GM21619 (cell line): ENCODE results near the gene SPRR1A.

Experiments used
- ATAC-seq: cut with Tn5 transposase; IDR thresholded peaks from one replicate; pipeline ENCODE4 v1.9.1; 2021; ENCODE audit not compliant: unreplicated experiment

The SPRR1A gene

GRCh38 chr1:152983743-152984142 lies at the start of gene SPRR1A:
TSS of gene SPRR1A (plus strand) at chr1:152984081. CDS start at chr1:152985231, 1,150 bp downstream.
- no peak for ATAC-seq

- no peak for ATAC-seq
Measured at GRCh38 chr1:152940614-152941013, 43.3 kb upstream of the SPRR1A start.

GRCh38 chr1:152941037-152941711 lies 42.7 kb upstream of the SPRR1A start:
- no peak for ATAC-seq

GRCh38 chr1:152942161-152942560 lies 41.7 kb upstream of the SPRR1A start:
- ATAC-seq = no peak

- no peak for ATAC-seq
Measured at GRCh38 chr1:152946248-152946647, 37.6 kb upstream of the SPRR1A start.

- ATAC-seq = no peak
Measured at GRCh38 chr1:152946651-152947256, 37.1 kb upstream of the SPRR1A start, which contains the start of gene SPRR5. TSS of gene SPRR5 (plus strand) at chr1:152947206. CDS start at chr1:152948555, 1,349 bp downstream.

- ATAC-seq = no peak
Measured at GRCh38 chr1:152951711-152952110, 32.2 kb upstream of the SPRR1A start.

GRCh38 chr1:152953761-152954160 lies 30.1 kb upstream of the SPRR1A start:
- no peak for ATAC-seq

GRCh38 chr1:152954436-152954835 lies 29.4 kb upstream of the SPRR1A start:
- no peak for ATAC-seq

- ATAC-seq = no peak
Measured at GRCh38 chr1:152957561-152957960, 26.3 kb upstream of the SPRR1A start.

- ATAC-seq = no peak
Measured at GRCh38 chr1:152959273-152959672, 24.6 kb upstream of the SPRR1A start.

- ATAC-seq = no peak
Measured at GRCh38 chr1:152959801-152960451, 24.0 kb upstream of the SPRR1A start.

- no peak for ATAC-seq
Measured at GRCh38 chr1:152960452-152961044, 23.3 kb upstream of the SPRR1A start.

GRCh38 chr1:152961226-152961891 lies 22.5 kb upstream of the SPRR1A start:
- ATAC-seq = no peak

GRCh38 chr1:152962876-152963415 lies 20.9 kb upstream of the SPRR1A start:
- no peak for ATAC-seq

GRCh38 chr1:152964536-152964935 lies 19.3 kb upstream of the SPRR1A start:
- ATAC-seq = no peak

- ATAC-seq = no peak
Measured at GRCh38 chr1:152965853-152966252, 18.0 kb upstream of the SPRR1A start.

GRCh38 chr1:152967201-152967600 lies 16.7 kb upstream of the SPRR1A start:
- ATAC-seq = no peak

- peak; percentile 85 for ATAC-seq
Measured at GRCh38 chr1:152968248-152968647, 15.6 kb upstream of the SPRR1A start.

GRCh38 chr1:152969036-152969435 lies 14.8 kb upstream of the SPRR1A start:
- ATAC-seq = no peak

- ATAC-seq = no peak
Measured at GRCh38 chr1:152970495-152970894, 13.4 kb upstream of the SPRR1A start, which contains the start of gene SPRR4. TSS of gene SPRR4 (plus strand) at chr1:152970648. CDS start at chr1:152971891, 1,243 bp downstream.
